Retina (tissue), 1 donor: ENCODE results near the gene CSGALNACT2.
"Not testable (repeated sequence)": the region's sequence is repeated elsewhere in the genome, so short reads cannot be mapped to it uniquely, and the experiment has no call there.

Experiments
- DNase-seq: peaks from one replicate; pipeline ENCODE4 v3.0.0-alpha.2; 2016

Gene CSGALNACT2

GRCh38 chr10:43218206-43218950 lies 80.1 kb downstream of the CSGALNACT2 start:
- DNase-seq = peak; percentile 79

- DNase-seq = no peak
These were observed 80.9 kb downstream of the CSGALNACT2 start for GRCh38 chr10:43218951-43219837.

DNA sequence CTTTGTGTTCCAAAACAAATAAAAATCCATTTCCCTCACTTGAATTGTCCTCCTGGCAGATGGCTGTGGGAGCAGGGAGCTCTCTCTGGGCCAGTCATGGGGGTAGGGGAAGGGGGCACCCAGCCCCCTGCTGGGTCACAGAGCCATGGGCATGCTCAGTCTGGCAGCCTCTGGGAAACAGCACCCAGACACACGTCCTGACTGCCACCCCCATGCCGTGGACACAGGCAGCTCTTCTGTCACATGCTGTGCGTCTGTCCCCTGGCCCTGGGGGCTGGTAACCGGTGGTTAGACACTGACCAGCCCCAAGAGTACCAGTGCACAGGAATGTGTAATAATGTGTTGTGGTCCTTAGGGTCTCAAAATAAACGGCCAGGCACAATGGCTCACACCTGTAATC lies 81.6 kb downstream of the CSGALNACT2 start:
- DNase-seq = no peak

GRCh38 chr10:43220251-43220650 lies 82.0 kb downstream of the CSGALNACT2 start:
- not testable (repeated sequence) for DNase-seq

- peak; percentile 1 for DNase-seq
These were observed 82.6 kb downstream of the CSGALNACT2 start for GRCh38 chr10:43220657-43221418.

DNA sequence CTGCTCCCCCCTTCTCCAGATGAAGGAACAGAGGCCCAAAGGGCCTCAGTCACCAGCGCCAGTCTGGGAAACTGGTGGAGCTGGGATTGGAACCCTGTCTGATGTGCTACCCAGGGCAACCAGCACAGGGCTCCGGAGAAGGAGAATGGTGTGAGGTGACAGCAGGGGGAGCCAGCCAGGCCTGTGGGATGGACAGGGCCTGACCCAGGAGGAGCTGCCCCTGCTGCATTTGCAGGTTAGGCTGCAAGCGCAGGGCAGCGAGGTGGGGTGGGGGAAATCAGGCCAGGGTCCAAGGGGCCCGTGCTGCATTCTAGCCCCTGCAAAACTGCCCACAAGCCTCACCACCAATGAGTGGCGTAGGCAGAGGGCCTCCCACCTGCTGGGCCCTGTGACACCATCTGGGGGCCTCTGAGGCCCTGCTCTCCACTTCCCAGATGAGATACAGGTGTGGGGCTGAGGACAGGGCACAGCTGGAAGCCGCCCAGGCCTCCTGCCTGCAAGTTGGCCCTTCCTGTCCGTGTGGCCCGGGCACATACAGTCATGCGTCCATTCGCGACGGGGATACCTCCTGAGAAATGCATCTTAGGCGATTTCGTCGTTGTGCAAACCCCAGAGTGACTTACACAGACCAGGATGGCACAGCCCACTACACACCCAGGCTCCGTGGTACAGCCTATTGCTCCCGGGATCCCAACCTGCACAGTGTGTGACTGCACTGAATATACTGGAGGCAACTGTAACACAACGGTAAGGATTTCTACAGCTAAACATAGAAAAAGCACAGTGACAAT lies 83.4 kb downstream of the CSGALNACT2 start:
- DNase-seq = no peak

DNA sequence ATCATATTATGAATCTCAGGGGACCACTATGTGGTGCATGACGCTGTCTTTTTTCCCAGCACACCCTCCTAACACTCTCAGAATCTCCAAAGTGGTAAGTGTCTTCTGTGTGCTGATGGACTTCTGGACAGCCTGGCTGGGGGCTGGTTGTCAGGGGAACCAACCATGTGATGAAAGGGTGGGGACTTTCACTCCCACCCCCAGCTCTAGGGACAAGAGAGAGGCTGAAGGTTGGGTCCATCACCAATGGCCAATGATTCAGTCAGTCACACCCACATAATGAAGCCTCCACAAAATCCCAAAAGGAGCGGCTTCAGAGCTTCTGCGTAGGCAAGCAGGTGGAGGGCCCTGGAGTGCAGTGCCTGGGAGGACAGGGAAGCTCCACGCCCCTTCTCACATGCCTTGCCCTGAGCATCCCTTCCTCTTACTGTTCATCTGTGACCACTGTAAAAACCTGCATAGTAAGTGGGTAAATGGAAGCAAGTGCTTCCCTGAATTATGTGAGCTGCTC lies 84.0 kb downstream of the CSGALNACT2 start:
- no peak for DNase-seq

GRCh38 chr10:43223056-43223455 lies 84.8 kb downstream of the CSGALNACT2 start:
- DNase-seq = no peak

DNA sequence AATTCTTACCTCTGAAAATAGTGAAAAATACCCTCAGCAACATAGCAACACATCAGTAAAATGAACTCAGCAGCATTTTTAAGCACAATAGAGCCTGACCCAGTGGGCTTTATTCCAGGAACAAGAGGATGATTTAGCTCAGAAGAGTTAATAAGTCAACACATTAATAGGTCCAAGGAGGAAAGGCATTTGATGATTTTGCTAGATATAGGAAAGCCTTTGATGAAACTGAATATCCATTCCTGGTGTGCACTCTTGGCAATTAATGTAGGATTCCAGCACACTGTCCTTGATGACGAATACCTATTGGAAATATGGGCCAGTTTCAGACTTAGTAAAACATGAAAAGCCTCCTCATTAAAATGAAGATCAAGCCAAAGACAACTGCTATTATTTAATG lies 86.1 kb downstream of the CSGALNACT2 start:
- DNase-seq = no peak

DNA sequence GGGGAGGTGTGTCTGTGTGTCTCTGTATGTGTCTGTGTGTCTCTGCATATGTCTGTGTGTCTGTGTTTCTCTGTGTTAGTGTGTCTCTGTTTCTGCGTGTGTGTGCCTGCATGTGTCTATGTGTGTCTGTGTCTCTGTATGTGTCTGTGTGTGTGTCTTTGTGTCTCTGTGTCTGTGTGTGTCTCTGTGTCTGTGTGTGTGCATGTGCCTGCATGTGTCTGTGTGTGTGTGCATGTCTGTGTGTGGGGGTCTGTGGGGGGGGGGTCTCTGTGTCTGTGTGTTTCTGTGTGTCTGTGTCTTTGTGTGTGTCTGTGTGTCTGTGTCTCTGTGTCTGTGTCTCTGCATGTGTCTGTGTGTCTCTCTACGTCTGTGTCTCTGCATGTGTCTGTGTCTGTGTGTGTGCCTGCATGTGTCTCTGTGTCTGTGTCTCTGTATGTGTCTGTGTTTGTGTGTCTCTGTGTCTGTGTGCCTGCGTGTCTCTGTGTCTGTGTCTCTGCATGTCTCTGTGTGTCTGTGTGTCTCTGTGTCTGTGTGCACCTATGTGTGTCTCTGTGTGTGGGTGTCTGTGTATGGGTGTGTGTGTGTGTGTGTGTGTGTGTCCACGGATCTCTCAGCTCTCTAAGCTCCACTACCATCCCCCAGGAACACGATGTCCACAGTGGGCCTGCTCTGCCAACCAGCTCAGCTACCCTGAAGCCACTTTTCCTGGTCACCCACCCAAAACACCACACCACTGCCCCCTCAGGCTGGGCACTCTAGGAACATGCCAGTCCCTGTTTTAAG lies 87.0 kb downstream of the CSGALNACT2 start:
- DNase-seq = no peak

- DNase-seq = no peak
These were observed 87.5 kb downstream of the CSGALNACT2 start for GRCh38 chr10:43225787-43226153.

GRCh38 chr10:43226441-43226840 lies 88.2 kb downstream of the CSGALNACT2 start:
- no peak for DNase-seq

DNA sequence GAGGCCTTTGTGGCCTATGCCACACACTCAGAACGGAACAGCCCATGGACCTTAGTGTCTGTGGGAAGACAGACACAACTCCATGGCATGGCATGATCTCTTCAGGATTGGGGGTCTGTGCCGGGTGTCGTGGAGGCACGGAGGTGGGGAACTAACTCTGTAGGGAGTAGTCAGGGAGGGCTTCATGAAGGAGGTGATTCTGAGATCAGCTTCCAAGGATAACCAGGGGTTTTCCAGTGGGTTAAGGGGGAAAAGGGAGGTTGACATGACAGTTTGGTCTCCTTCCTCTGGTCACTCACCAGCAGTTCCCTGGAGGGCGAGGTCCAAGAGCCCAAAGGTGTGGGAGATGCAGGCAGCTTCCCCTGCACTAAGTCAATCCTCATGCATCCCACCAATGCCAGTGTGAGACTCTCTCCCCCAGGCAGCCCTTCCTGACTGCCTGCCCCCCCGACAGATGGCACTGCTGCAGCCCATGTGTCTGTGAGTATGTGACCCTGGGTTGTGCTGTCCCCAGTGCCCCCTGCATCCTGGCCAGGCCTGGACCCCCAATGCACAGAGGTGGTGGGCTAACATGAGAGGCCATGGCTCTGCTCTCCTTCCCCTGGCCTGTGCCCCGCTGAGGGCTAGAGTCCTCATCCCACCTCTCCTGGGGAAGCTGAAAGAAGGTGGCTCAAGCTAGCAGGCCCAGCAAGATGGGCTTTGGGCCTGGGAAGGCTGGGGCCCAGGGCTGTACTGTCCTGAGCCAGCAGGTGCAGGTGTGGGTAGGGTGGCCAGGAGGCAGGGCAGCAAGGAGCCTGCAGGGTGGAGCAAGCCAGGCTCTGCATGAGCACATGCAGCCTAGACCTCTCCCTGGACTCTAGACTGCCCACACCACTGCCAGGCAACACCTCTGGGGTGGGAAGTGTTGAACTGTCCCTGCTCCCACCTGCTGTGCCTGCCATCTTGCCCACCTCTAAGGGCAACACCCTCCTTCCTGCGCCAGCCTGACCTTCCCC lies 88.9 kb downstream of the CSGALNACT2 start:
- DNase-seq = no peak

- DNase-seq = no peak
These were observed 89.9 kb downstream of the CSGALNACT2 start for GRCh38 chr10:43227911-43228782.

GRCh38 chr10:43228783-43229207 lies 90.5 kb downstream of the CSGALNACT2 start:
- no peak for DNase-seq

DNA sequence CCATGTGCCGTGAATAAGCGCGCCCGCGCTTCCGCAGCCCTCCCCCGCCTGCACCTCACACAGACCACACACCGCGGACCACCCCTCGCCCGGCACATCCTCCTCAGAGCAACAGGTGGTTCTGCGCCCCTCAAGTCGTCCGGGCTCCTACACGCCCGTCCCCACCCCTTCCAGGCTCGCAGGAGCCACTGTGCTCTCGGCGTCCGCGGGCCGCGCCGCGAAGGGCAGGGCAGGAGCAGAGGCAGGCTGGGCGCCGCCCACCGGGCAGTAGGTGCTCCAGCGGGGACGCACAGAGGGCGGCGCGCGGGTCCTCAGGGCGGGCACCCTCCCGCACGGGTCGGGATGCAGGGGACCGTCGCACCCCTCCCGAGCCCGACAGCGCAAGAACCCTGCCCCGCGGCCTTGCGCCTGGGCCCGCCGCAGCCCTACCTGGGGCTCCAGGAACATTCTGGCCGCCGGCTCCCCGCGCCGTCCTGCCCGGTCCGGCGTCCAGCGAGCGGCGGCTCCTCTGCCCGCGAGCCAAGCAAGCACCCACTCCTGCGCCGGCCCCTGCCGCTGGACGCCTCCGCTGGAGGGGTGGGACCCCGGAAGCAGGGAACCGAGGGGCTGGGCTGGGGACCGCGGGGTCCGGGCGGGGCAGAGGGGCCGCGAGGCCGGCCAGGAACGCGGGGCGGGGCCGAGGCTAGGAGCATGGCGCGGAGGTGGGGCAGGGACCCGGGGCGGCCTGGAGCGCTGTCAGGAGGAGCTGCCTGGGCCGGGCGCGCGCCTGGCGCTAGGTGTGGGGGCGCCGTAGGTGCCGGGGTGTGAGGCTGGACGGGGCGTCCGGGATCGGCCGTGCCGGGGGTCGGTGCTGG lies 91.2 kb downstream of the CSGALNACT2 start:
- DNase-seq = peak; percentile 63

DNA sequence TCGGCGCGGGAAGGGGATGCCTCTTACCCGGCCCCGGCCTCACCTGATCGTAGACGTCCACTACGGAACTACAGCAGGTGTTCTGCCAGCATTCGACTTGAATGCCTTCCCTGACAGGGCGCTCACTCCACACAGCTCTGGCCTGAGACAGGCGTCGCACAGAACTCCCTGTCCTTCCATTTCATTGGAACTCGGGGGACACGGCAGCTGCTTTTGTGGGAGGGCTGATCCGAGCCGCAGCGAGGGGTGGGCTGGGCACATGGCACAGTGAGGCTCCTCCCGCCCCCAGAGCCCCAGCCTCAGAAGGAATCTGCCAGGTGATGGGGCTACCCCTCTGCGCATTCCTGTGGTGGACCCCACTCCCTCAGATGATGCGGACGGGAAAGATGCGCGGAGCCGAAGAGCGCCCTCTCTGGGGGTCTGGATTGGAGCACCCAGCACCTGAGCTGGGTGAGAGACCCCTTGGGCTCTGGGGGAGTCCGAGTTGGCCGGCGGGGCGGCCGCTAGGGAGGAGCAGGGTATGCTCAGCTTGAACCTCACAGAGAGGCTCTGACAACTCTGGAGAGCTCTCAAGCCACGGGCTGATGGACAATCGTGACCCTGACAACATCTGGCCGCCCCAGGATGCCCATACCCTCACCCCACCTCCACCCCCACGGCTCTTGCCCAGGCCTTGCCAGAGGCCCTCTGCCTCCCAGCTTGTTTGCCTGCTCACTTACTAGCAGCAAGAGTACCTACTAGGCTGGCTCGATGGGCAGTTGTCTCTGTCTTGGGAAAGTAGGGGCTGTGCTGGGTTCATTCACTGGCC lies 92.1 kb downstream of the CSGALNACT2 start:
- DNase-seq = no peak
